Measurements from ENCODE around the gene SLC25A22. TPM values are rescaled to one million over a fixed set of nuclear protein-coding genes. Genes with fewer than 3 reads are reported as not detected.

Gene SLC25A22
- total RNA-seq, 1 experiment from 2014 or later, result 25.2 TPM

- no peaks in the 10 kb centered on the region; the same call in 1 of the 2 replicates for H3K27me3 ChIP-seq (ENCODE audit: control insufficient read depth, insufficient read depth, low read length)
- H3K4me3 ChIP-seq (ENCODE audit: insufficient read depth, low read depth, low read length), result peak overlapping the region; percentile 90
- H3K36me3 ChIP-seq (replicated peaks; ENCODE audit: control insufficient read depth, insufficient read depth, low read length), result no peaks in the 10 kb centered on the region
- no peak for DNase-seq
These were observed 22.8 kb upstream of the SLC25A22 start for GRCh38 chr11:820655-821511.

- peak; percentile 94 for DNase-seq
- Histone ChIP-seq H3K36me3 (replicated peaks; ENCODE audit: control insufficient read depth, insufficient read depth, low read length) (no peaks in the 10 kb centered on the region), H3K4me3 (ENCODE audit: insufficient read depth, low read depth, low read length) (peak overlapping the region; percentile 90), H3K27me3 (ENCODE audit: control insufficient read depth, insufficient read depth, low read length) (no peaks in the 10 kb centered on the region)
These were observed 22.0 kb upstream of the SLC25A22 start for GRCh38 chr11:819943-820649.

GRCh38 chr11:819129-819931 is 21.2 kb upstream of the SLC25A22 start:
- DNase-seq, result peak; percentile 99
- Histone ChIP-seq H3K4me3 (ENCODE audit: insufficient read depth, low read depth, low read length) (peak overlapping the region; percentile 90), H3K27me3 (ENCODE audit: control insufficient read depth, insufficient read depth, low read length) (no peaks in the 10 kb centered on the region), H3K36me3 (replicated peaks; ENCODE audit: control insufficient read depth, insufficient read depth, low read length) (no peaks in the 10 kb centered on the region)

- Histone ChIP-seq H3K4me3 (ENCODE audit: insufficient read depth, low read depth, low read length) (peak within 1 kb of the TSS; percentile 90), H3K27me3 (ENCODE audit: control insufficient read depth, insufficient read depth, low read length) (no peaks in the 10 kb centered on the region), H3K36me3 (replicated peaks; ENCODE audit: control insufficient read depth, insufficient read depth, low read length) (peaks cover under 1% of the 10 kb centered on the region; the same call in 1 of the 2 replicates)
- DNase-seq, result no peak
These were observed 20.5 kb upstream of the SLC25A22 start, which contains the start of gene PNPLA2 for GRCh38 chr11:818396-819128. Gene PNPLA2, plus strand, starts transcription at chr11:818914. Its CDS starts 805 bp downstream, at chr11:819719.

GRCh38 chr11:816433-816779 is 18.3 kb upstream of the SLC25A22 start:
- Histone ChIP-seq H3K36me3 (replicated peaks; ENCODE audit: control insufficient read depth, insufficient read depth, low read length) (peaks cover 21% of the 10 kb centered on the region), H3K4me3 (ENCODE audit: insufficient read depth, low read depth, low read length) (no peak overlapping the region), H3K27me3 (ENCODE audit: control insufficient read depth, insufficient read depth, low read length) (no peaks in the 10 kb centered on the region)
- DNase-seq, result no peak

GRCh38 chr11:815675-816432 is 17.8 kb upstream of the SLC25A22 start:
- Histone ChIP-seq H3K36me3 (replicated peaks; ENCODE audit: control insufficient read depth, insufficient read depth, low read length) (peaks cover 26% of the 10 kb centered on the region), H3K4me3 (ENCODE audit: insufficient read depth, low read depth, low read length) (no peak overlapping the region), H3K27me3 (ENCODE audit: control insufficient read depth, insufficient read depth, low read length) (no peaks in the 10 kb centered on the region)
- no peak for DNase-seq

- DNase-seq, result no peak
- H3K4me3 ChIP-seq (ENCODE audit: insufficient read depth, low read depth, low read length), result no peak overlapping the region
- no peaks in the 10 kb centered on the region for H3K27me3 ChIP-seq (ENCODE audit: control insufficient read depth, insufficient read depth, low read length)
- H3K36me3 ChIP-seq (replicated peaks; ENCODE audit: control insufficient read depth, insufficient read depth, low read length), result peaks cover 26% of the 10 kb centered on the region
These were observed 15.5 kb upstream of the SLC25A22 start for GRCh38 chr11:813456-814096.

- Histone ChIP-seq H3K4me3 (ENCODE audit: insufficient read depth, low read depth, low read length) (no peak overlapping the region), H3K36me3 (replicated peaks; ENCODE audit: control insufficient read depth, insufficient read depth, low read length) (peaks cover 26% of the 10 kb centered on the region), H3K27me3 (ENCODE audit: control insufficient read depth, insufficient read depth, low read length) (no peaks in the 10 kb centered on the region)
- DNase-seq, result no peak
These were observed 15.0 kb upstream of the SLC25A22 start for GRCh38 chr11:813072-813455.

GRCh38 chr11:812390-812789 is 14.3 kb upstream of the SLC25A22 start:
- no peaks in the 10 kb centered on the region for H3K27me3 ChIP-seq (ENCODE audit: control insufficient read depth, insufficient read depth, low read length)
- H3K4me3 ChIP-seq (ENCODE audit: insufficient read depth, low read depth, low read length), result no peak overlapping the region
- H3K36me3 ChIP-seq (replicated peaks; ENCODE audit: control insufficient read depth, insufficient read depth, low read length), result peaks cover 26% of the 10 kb centered on the region
- DNase-seq, result no peak

GRCh38 chr11:811446-812245 is 13.6 kb upstream of the SLC25A22 start:
- H3K36me3 ChIP-seq (replicated peaks; ENCODE audit: control insufficient read depth, insufficient read depth, low read length), result peaks cover 26% of the 10 kb centered on the region
- H3K4me3 ChIP-seq (ENCODE audit: insufficient read depth, low read depth, low read length), result no peak overlapping the region
- no peak for DNase-seq

GRCh38 chr11:810040-810567 is 12.0 kb upstream of the SLC25A22 start:
- no peaks in the 10 kb centered on the region for H3K27me3 ChIP-seq (ENCODE audit: control insufficient read depth, insufficient read depth, low read length)
- no peak for DNase-seq
- peaks cover 26% of the 10 kb centered on the region for H3K36me3 ChIP-seq (replicated peaks; ENCODE audit: control insufficient read depth, insufficient read depth, low read length)
- H3K4me3 ChIP-seq (ENCODE audit: insufficient read depth, low read depth, low read length), result peak overlapping the region; percentile 98

More at GRCh38 chr11:811446-812245, 13.6 kb upstream of the SLC25A22 start:
- H3K27me3 ChIP-seq (ENCODE audit: control insufficient read depth, insufficient read depth, low read length), result no peaks in the 10 kb centered on the region

GRCh38 chr11:809287-810039 is 11.4 kb upstream of the SLC25A22 start, which contains the start of gene RPLP2:
Gene RPLP2, plus strand, starts transcription at chr11:809967. Its CDS starts 268 bp downstream, at chr11:810235.
- Histone ChIP-seq H3K36me3 (replicated peaks; ENCODE audit: control insufficient read depth, insufficient read depth, low read length) (peaks cover 26% of the 10 kb centered on the region), H3K27me3 (ENCODE audit: control insufficient read depth, insufficient read depth, low read length) (no peaks in the 10 kb centered on the region), H3K4me3 (ENCODE audit: insufficient read depth, low read depth, low read length) (peak within 1 kb of the TSS; percentile 98)
- peak; percentile 99 for DNase-seq

Measured in H7 (cell line).